ENCODE data around the gene HOXA5. TPM values are rescaled to one million over a fixed set of nuclear protein-coding genes. Genes with fewer than 3 reads are reported as not detected.

The HOXA5 gene
- total RNA-seq, 1 donor from 2014 or later: not detected

- intact Hi-C loops (cut with micrococcal nuclease): loop anchor here (1.0 to 5.0 kb wide), 9 partner anchors 9 to 1267 kb away; no protein-coding TSS in a partner anchor
These were observed 17.2 kb upstream of the HOXA5 start for GRCh38 chr7:27160546-27161213.

- intact Hi-C loops (cut with micrococcal nuclease): loop anchor here (2.0 to 5.0 kb wide), 3 partner anchors 37 to 783 kb away; no protein-coding TSS in a partner anchor
These were observed 16.7 kb upstream of the HOXA5 start for GRCh38 chr7:27160145-27160545.

GRCh38 chr7:27159266-27160144 lies 16.0 kb upstream of the HOXA5 start:
- intact Hi-C loops (cut with micrococcal nuclease): loop anchor here (2.0 to 5.0 kb wide), 3 partner anchors 38 to 783 kb away; no protein-coding TSS in a partner anchor

- intact Hi-C loops (cut with micrococcal nuclease): no loop called here
These were observed 15.2 kb upstream of the HOXA5 start for GRCh38 chr7:27158436-27159265.

- intact Hi-C loops (cut with micrococcal nuclease): no loop called here
These were observed 14.4 kb upstream of the HOXA5 start for GRCh38 chr7:27157702-27158431.

GRCh38 chr7:27156916-27157701 lies 13.6 kb upstream of the HOXA5 start:
- intact Hi-C loops (cut with micrococcal nuclease): no loop called here

GRCh38 chr7:27156508-27156898 lies 13.0 kb upstream of the HOXA5 start, which contains the start of gene HOXA7:
Gene HOXA7, minus strand, starts transcription at chr7:27156675. Its CDS starts 130 bp downstream, at chr7:27156545.
- intact Hi-C loops (cut with micrococcal nuclease): no loop called here

- intact Hi-C loops (cut with micrococcal nuclease): no loop called here
These were observed 12.5 kb upstream of the HOXA5 start for GRCh38 chr7:27155816-27156507.

- intact Hi-C loops (cut with micrococcal nuclease): no loop called here
These were observed 11.7 kb upstream of the HOXA5 start for GRCh38 chr7:27154901-27155815.

- intact Hi-C loops (cut with micrococcal nuclease): no loop called here
These were observed 10.9 kb upstream of the HOXA5 start for GRCh38 chr7:27154369-27154768.

GRCh38 chr7:27153526-27153925 lies 10.0 kb upstream of the HOXA5 start:
- intact Hi-C loops (cut with micrococcal nuclease): no loop called here

GRCh38 chr7:27152816-27153442 lies 9.4 kb upstream of the HOXA5 start:
- intact Hi-C loops (cut with micrococcal nuclease): no loop called here

- intact Hi-C loops (cut with micrococcal nuclease): loop anchor here (1.0 to 2.0 kb wide), 4 partner anchors 9 to 1295 kb away; partner anchors contain the start of gene HOXA1
These were observed 8.7 kb upstream of the HOXA5 start, which contains the start of gene HOXA3 for GRCh38 chr7:27151931-27152815. Gene HOXA3, minus strand, starts transcription at chr7:27152583. Its CDS starts 41,943 bp downstream, at chr7:27110640.

GRCh38 chr7:27151341-27151930 lies 8.0 kb upstream of the HOXA5 start:
- intact Hi-C loops (cut with micrococcal nuclease): loop anchor here (1.0 to 2.0 kb wide), 4 partner anchors 10 to 1295 kb away; partner anchors contain the start of gene HOXA1

- intact Hi-C loops (cut with micrococcal nuclease): loop anchor here (1.0 to 2.0 kb wide), 4 partner anchors 11 to 1294 kb away; partner anchors contain the start of gene HOXA1
These were observed 7.3 kb upstream of the HOXA5 start for GRCh38 chr7:27150568-27151340.
